Cardiac fibroblast (primary cell): Measurements from ENCODE around the gene IL17F.

Experiments
- DNase-seq, 2 donors: peaks; one replicate each; pipeline versions ENCODE4 v3.0.0 to v3.0.0-alpha.2; 2010; ENCODE audit warnings: low read depth in 2 of 2
- H3K4me3 ChIP-seq, 2 donors: replicated peaks in 1 of 2; 1 replicate in 1 of 2; 2 replicates in 1 of 2; pipeline ENCODE4 v1.5.1; 2011; ENCODE audit warnings: low read depth in 2 of 2, low read length in 2 of 2, mild to moderate bottlenecking in 2 of 2, moderate library complexity in 1 of 2
- CTCF ChIP-seq: IDR thresholded peaks from one replicate; pipeline ENCODE4 v1.5.1; 2011; ENCODE audit warnings: low read depth, mild to moderate bottlenecking, low read length, inconsistent platforms

Gene IL17F

DNA sequence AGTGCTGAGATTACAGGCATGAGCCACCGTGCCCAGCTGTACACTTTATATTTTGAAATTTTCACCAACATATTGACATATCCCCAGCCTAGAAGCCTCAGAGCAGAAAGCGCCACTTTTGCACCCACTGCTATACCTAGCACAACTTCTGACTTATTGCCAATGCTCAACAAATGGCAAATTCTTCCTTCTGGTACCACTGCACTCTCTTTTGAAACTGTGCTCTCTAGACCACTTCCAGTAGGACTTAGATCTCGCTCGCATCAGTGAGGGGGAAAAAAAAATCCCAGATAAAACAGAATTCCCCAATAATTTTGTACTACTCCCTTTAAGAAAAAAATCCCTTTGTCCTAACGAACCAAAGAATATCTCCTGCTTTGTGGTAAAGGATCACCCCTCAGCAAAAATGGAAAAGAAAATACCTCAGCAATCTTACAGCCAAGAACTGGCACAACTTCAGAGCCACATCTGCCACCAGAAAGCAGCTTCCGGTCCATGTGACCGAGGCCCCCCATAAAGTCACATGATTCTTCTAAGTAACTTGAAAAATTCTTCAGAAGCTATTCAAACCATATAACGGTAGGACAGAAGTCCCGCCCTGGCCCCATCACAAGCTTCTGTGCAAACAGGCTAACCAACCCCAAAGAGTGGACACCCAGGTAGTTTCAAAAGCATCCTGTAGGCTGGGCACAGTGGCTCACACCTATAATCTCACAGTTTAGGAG, 18.5 kb upstream of the IL17F start:
- DNase-seq: no peak
- TF ChIP-seq CTCF: no peak
- H3K4me3 ChIP-seq: no peak overlapping the region

DNA sequence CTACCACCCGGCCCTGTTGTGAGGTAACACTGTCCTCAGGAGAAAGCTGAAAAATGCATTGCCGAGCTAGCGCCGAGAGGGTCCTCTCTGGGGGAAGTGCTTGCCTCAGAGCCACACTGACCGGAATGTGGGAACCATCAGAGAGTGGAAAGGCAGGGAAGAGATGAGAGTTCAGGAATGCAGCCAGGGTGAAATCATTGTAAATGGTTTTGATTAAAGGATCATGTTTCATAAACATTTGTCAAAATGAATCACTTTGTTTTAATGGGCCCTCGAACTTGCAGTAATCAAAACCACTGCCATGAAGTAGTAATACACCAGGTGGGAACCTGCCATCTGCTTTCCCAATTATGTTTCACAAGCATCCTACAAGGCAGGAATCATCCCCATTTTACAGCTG, 16.9 kb upstream of the IL17F start:
- DNase-seq: peak in 1 of 2 donors; percentile 7
- TF ChIP-seq CTCF: no peak

DNA sequence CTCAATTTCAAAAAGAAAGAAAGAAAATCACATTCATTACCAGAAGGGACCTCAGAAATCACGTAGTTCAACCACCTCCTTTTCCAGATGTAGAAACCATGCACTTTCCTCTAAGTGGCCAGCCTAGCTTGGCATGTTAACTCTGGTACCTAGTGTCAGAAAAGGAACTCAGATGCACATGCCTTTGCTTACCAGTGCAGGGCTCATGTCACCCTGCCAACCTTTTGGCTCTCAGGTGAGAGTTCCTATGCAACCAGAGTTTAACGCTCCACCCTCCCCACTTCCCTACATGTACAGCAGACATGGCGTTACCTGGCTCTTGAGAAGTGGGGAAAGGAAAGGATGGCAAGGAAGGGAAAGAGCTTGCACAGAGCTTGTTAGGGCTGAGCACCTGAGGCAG, 16.3 kb upstream of the IL17F start:
- TF ChIP-seq CTCF: no peak

More for the DNA sequence above, 16.9 kb upstream of the IL17F start:
- no peak overlapping the region for H3K4me3 ChIP-seq

DNA sequence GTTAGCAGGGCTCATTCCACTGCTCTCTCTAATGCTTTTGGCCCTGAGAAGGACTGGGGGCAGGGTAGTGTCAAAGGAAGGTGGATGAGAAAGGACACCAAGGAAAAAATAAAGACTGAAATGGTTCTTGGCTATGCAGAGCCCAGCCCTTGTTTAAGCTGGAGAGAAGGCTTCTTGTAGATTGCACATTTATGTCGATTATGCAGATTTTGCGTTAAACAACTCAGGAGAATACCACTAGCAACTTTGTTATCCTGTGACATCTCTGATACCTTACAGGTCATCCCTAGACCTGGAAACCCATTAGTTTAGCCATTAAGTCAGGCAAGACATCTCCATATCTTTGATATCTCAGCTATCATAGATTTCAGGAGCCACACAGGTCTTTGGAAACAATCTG, 11.1 kb upstream of the IL17F start:
- DNase-seq: no peak
- TF ChIP-seq CTCF: no peak
- H3K4me3 ChIP-seq: no peak overlapping the region

More for the DNA sequence above, 16.3 kb upstream of the IL17F start:
- H3K4me3 ChIP-seq: no peak overlapping the region
- DNase-seq: no peak

- TF ChIP-seq CTCF: no peak
- DNase-seq: no peak
- no peak overlapping the region for H3K4me3 ChIP-seq
Measured at GRCh38 chr6:52254731-52255378, 10.6 kb upstream of the IL17F start.

DNA sequence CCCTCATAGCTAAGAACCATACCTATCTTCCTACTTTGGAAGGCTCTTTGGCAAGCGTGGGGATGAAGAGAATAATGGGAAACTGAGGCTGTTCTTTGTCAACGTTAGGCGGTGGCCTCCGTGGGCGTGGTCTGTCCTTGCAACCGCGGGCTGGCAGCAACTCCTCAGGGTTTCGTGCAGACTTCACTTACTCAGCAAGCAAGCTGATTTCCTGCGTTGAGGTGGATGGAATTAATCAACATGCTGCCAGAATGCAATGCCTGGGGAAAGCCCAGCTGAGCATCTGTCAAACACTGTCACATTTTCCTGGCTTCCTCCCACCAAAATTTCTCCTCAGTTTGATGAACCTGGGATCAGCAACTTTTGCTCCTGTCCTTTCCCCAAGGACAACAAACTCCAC, 9.2 kb upstream of the IL17F start:
- no peak for DNase-seq
- no peak overlapping the region for H3K4me3 ChIP-seq
- no peak for TF ChIP-seq CTCF

- no peak overlapping the region for H3K4me3 ChIP-seq
- TF ChIP-seq CTCF: no peak
- DNase-seq: no peak
Measured at GRCh38 chr6:52251113-52251512, 6.8 kb upstream of the IL17F start.
